GM18870 (cell line): ENCODE measurements around the gene ZNF664.

Source experiments
- ATAC-seq: cut with Tn5 transposase; IDR thresholded peaks from one replicate; pipeline ENCODE4 v1.9.1; 2021; ENCODE audit warnings: moderate library complexity; ENCODE audit not compliant: unreplicated experiment

The ZNF664 gene

DNA sequence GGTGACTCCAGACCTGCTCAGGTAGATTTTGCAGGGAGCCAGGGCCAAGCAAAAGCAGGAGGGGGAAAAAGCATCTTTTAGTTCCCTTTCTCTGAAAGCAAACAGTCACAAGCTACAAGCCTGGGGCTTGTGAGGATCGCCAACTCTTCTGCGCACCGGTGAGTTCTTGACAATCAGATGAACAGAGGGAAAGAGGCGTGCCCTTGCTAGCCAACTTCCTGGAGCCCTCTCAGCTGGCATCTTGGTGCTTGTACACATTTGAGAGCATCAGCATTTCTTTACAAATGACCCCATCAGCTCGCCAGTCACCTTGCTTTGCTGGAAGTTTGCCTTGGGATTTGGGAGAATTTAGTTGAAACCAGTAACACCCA, 55.5 kb downstream of the ZNF664 start:
- ATAC-seq = no peak

GRCh38 chr12:124030008-124030407, 57.0 kb downstream of the ZNF664 start:
- no peak for ATAC-seq

- no peak for ATAC-seq
These were observed 57.5 kb downstream of the ZNF664 start for GRCh38 chr12:124030510-124030909.

DNA sequence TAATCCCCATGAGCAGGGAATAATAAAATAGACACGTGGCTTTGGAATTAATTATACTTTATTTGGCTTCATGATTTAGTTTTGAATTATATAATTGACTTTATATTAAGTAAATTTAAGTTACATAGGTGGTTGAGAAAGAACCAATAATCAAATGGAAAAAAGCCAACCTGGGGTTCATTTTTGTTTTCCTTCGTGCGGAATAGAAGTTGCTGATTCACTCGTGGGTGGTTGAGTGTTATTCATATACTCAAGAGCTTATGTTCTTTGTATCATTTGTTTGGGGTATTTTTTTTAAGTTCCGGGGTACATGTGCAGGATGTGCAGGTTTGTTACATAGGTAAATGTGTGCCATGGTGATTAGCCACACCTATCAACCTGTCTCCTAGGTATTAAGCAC, 58.0 kb downstream of the ZNF664 start:
- no peak for ATAC-seq

DNA sequence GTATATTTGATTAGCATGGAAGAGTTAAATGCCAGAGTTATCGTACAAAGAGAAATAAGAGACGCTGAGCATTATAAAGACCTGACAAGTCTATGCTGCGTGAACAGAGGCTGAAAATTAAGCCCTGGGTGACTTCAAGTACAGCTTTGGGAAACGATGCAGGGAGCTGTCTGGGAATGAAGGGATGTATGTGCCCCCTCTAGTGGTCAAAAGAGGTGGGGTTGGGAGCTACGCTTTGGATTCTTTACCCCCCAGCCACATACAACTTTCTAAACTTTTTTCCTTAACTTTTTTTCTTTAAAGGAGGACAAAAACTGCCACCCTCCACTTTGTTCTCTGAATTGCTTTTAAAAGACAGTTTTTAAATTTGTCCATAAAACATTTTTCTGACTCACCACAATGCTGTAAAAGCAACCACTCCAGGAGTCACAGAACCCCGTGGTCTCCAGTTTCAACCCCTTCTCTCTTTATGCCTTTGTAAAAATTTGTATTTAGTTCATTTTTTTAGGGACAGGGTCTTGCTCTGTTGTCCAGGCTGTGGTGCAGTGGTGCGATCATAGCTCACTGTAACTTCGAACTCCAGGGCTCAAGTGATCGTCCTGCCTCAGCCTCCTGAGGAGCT, 59.4 kb downstream of the ZNF664 start:
- no peak for ATAC-seq

GRCh38 chr12:124033859-124034258, 60.8 kb downstream of the ZNF664 start:
- ATAC-seq = no peak

DNA sequence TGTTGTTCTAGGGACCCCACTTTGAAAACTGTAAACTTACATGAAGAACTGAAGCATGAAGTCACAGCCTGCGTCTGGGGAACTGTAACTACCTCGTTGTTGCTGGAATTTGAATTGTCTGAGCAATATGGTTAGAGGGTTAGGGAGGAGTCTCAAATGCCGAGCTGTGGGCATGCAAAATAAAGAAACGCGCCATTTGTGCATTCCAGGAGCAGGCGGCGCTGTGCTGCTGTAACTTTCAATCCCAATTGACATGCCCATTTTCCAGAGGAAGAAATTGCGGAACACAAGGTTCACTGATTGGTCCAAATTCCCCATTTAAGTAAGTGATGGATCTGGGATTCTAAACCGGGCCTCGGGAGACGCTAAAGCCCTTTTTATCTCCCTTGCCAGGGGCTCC, 61.3 kb downstream of the ZNF664 start:
- ATAC-seq = no peak

DNA sequence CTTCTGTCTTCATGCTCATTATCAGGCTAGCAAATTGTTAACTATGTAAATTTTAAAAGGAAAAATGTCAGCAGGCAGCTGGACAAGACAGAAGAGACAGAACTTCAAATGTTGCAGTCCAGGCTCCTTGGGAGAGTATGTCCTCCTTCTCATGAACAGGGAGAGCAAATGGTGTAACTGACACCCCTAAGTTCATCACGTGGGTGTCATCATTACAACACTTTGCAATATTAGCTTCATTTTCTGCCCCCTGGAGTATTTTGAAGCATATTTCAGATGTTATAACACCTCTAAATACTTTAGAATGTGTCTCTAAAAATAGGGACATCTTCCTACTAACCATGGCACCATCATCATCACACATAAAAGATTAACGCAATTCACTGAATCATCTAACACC, 62.1 kb downstream of the ZNF664 start:
- ATAC-seq = no peak

DNA sequence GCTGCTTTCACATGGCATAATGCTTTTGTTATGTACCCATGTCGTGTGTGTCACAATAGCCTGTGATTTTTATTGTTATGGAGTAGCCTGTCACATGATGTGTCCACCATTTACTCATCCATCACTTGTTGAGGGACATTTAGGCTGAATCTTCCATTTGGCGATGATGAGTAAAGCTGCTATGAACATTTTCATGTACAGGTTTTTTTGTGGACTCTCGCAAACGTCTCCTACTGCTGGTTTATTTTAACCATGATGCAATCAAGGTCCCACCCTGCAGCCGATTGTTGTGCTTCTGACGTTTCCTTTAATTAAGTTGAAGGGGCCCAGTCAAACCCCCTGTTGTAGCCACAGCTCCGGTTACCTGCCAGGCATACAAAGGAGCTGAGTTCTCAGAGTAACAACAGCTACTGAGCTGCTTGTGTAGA, 63.2 kb downstream of the ZNF664 start:
- no peak for ATAC-seq

DNA sequence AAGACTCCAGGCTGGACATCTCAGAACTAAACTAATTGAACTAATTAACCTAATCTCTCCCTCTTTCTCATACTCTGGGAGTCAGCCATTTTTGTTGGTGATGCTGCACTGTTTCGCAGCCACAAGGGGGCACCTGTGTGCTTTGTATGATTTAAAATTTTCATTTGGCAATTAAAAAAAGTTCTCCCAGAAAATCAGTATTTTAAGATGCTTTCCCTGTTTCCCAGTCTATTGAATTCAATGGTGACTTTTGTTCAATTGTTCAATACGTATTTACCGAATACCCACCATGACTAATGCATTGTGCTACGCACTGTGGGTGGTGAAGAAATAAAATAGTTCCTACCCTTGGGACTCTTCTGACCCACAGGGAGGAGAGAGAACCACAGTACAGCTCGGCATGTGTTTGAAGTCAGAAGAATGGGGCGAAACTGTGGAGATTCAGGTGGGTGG, 63.7 kb downstream of the ZNF664 start:
- ATAC-seq = no peak

- no peak for ATAC-seq
These were observed 64.3 kb downstream of the ZNF664 start for GRCh38 chr12:124037331-124037730.

GRCh38 chr12:124039276-124039675, 66.3 kb downstream of the ZNF664 start:
- no peak for ATAC-seq

GRCh38 chr12:124040291-124040690, 67.3 kb downstream of the ZNF664 start:
- ATAC-seq = no peak

DNA sequence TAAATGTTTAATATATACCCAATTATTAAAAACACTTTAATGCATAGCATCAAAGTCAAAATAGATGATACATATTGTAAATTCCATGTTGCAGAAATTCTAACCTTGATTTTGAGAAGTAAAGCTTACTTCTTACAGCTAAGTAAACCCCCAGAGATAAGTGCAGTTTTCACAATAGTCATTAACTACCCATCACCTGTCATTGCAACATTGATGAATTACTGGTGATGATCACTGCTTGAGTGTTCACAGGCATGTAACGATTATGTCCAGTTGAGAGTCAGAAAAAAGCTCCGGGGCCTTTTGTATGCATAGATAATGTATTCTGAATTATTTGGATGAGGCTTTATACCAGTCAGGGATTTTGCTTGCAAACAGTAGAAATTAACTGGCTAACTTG, 67.7 kb downstream of the ZNF664 start:
- ATAC-seq = no peak

DNA sequence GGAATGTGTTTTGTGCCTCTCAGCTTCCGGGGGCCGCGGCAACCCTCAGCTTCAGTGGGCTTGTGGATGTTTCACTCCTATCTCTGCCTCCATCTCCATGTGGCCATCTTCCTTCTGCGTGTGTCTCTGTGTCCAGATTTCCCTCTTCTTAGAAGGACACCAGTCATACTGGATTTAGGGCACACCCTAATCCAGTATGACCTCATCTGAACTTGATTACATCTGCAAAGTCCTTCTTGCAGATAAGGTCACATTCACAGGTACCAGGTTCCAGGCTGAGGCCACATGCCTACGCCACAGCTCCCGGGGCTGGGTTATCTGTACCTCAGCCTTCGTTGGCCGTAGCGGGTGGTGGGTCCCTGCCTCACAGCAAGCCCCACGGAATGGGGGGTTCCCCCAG, 68.9 kb downstream of the ZNF664 start:
- no peak for ATAC-seq

DNA sequence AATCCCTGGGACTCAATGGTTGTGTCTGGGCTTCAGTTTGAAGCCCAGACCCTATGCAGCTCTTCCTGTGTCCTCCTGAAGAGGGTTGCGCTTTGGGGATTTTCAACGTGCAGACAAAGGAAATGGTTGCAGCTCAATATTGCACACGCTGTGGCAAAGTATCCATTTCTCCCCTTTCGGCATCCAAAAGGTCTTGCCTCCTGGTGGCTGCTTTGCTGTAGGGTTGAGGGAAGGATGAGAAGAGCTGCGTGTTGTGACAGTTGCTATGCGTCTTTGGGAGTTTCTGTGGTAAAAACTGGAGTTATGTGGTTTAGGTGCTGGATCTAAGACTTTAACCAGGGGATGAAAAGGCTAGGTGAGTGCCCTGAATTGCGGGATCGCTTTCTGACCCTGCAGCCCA, 71.0 kb downstream of the ZNF664 start:
- no peak for ATAC-seq

GRCh38 chr12:124044809-124045321, 71.8 kb downstream of the ZNF664 start:
- ATAC-seq = no peak

DNA sequence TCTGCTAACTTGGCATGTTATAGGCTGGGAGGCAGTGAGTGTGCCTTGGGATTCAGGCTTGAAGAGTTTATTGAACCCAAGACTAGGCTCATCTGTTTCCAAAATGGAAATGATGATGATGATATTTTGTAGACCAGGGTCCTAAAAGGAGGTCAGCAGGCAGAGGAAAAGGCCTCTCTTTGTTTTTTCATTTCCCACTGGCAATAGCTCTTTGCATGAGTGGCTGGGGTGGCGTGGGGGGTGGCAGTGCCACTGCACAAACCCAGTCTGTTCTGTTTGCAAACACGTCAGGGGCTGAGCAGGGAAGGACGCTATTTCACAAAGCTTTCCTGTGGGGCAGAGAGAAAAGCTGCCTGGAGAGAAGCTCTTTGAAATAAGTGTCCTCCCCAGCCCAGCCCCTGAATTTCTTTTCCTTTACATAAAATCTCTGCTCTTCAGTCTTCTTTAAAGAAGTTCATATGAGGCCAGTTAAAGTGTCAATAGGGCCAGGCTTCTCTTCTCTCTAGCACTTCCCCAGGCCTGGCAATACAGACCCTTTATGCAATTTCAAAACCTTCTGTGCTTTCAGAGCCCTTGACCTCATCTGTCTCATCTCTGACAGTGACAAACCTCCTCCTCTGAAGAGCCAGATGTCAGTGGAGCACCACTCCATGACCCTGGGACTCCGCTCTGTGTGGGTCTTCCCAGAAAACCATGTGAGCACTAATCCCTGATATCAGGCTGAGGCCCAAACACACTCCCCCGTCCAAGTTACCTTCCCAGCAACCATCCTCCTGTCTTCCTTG, 72.8 kb downstream of the ZNF664 start:
- ATAC-seq = no peak

DNA sequence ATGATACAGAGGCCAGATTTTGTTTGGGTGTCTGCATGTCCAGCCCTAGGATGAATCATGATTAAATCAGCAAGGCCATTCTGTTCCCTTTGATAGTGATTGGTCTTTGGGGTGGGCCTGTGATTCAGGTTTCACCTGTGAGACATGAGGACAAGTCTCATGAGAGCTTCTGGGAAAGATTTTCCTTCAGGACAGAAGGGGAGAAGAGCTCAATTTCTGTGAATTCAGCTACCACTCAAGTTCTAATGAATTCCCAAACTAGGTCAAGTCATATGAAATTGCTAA, 73.4 kb downstream of the ZNF664 start:
- ATAC-seq = no peak

DNA sequence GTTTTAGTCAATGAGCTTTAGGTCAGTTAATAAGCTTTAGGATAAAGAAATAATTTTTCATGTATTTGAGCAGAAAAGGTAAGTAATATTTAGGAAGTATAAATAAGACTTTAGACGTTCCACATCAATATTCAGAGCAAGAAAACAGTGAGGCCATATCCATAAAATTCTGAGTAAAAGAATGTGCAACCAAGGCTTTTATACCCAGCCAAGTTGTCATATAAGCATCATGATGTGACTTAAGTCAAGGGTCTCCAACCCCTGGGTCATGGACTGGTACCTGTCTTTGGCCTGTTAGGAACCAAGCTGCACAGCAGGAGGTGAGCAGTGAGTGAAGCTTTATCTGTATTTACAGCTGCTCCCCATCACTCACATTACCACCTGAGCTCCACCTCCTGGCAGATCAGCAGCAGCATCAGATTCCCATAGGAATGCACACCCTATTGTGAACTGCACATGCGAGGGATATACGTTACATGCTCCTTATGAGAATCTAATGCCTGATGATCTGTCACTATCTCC, 74.1 kb downstream of the ZNF664 start:
- no peak for ATAC-seq

DNA sequence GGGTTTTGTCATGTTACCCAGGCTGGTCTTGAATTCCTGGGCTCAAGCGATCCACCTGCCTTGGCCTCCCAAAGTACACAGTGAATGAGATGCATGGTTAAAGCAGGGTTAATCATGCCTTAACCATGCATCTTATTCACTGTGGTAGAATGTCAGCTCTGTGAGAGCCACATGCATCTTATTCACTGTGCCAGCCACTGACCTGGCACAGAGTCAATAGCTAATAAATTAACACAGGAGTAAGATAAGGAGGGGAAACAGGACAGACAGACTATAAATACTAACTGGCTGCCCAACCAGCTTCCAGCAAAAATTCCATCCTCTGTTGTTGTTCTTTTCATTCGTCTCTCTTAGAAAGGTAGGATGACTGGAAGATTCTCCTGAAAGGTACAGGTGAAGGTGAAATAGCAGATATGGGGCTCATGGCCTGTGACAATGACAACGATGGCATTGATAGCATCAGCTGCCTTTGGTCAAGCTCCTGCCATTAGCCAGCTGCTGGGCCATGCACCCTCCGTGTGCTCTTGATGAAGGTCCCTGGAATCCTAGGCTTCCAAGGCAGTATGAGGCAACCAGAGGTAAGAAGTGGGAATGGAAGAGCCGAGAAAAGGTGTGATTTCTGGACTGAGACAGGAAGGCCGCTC, 76.6 kb downstream of the ZNF664 start:
- no peak for ATAC-seq

- ATAC-seq = no peak
These were observed 80.8 kb downstream of the ZNF664 start for GRCh38 chr12:124053851-124054250.
